Right lobe of liver (tissue), 6 donors: ENCODE data around the gene NR2F1-AS1. TPM values are rescaled to one million over a fixed set of nuclear protein-coding genes. Genes with fewer than 3 reads are reported as not detected.

Source experiments
- ATAC-seq, 4 donors: fragments of 200-7000 bp; cut with Tn5 transposase; one replicate each; pipeline ENCODE4 v1.9.1; 2020; ENCODE audit warnings: mild to moderate bottlenecking in 4 of 4, moderate library complexity in 4 of 4
- DNase-seq, 3 donors: peaks; one replicate each; pipeline ENCODE4 v3.0.0-alpha.2; 2020
- H3K27ac ChIP-seq, 3 donors: fragments of 200-600 bp; one replicate each; pipeline ENCODE4 v1.8.0; 2022
- H3K27me3 ChIP-seq, 2 donors: fragments of 200-600 bp; one replicate each; pipeline ENCODE4 v1.8.0; 2022
- H3K36me3 ChIP-seq, 4 donors: fragments of 200-600 bp; sonication (generic) in 1 of 4; one replicate each; pipeline versions ENCODE4 v1.5.1 to v1.8.0; 2017 to 2022; ENCODE audit warnings: control low read depth in 1 of 4
- H3K4me1 ChIP-seq, 4 donors: fragments of 200-600 bp; sonication (generic) in 1 of 4; one replicate each; pipeline versions ENCODE4 v1.5.1 to v1.8.0; 2017 to 2022; ENCODE audit warnings: control low read depth in 1 of 4
- H3K4me3 ChIP-seq, 3 donors: fragments of 200-600 bp; one replicate each; pipeline ENCODE4 v1.8.0; 2022
- H3K9me3 ChIP-seq, 4 donors: fragments of 200-600 bp; sonication (generic) in 1 of 4; one replicate each; pipeline versions ENCODE4 v1.5.1 to v1.8.0; 2017 to 2022; ENCODE audit warnings: control low read depth in 1 of 4
- POLR2A ChIP-seq: fragments of 450-650 bp; IDR thresholded peaks from one replicate; pipeline ENCODE4 v1.6.1; 2017; ENCODE audit warnings: antibody characterized with exemption, mild to moderate bottlenecking
- WGBS: methylation state at CpG from one replicate; pipeline ENCODE4 v1.1.6; 2018; ENCODE audit warnings: low coverage, low lambda C conversion rate; ENCODE audit not compliant: insufficient coverage; ENCODE audit errors: missing lambda C conversion rate; 5-methylcytosine and 5-hydroxymethylcytosine counted together
- intact Hi-C, 2 donors: fragments of 100-400 bp; cut with DNase I; formaldehyde crosslinking; loops; one replicate each; pipeline versions ENCODE4 v1.11.2 to v1.14.1; 2022
- total RNA-seq, 6 experiments: library from RNA; depleted of rRNA in 2 of 6; stranded (reverse); fragments of >200 nt in 2 of 6; fragmentation: NEBNext Ultra II Directional in 3 of 6; extraction: Animal tissue kit (Norgen Biotek cat#: 25700) in 3 of 6; gene quantifications; one replicate each; pipeline versions ENCODE4 v1.1.0 to v1.2.4, GENCODE V29; 2016 to 2023
- TF ChIP-seq, protein P1 (sequence below), 4 donors: fragments of 200-600 bp in 3 of 4; fragments of 450-650 bp in 1 of 4; IDR thresholded peaks; one replicate each; pipeline versions ENCODE4 v1.5.1 to v1.8.0; 2016 to 2022; ENCODE audit warnings: antibody characterized with exemption in 4 of 4, mild to moderate bottlenecking in 2 of 4
- donor health status: DM: no; HTN: yes; CAD: no.
- donor health status: DM: no; HTN: no; CAD: no.
- donor health status: DM: no; HTN: no; CAD: no.
- donor health status: DM: no; HTN: yes; CAD: no.
- donor health status: DM: no; HTN: yes; CAD: no.

The NR2F1-AS1 gene
- total RNA-seq, 6 experiments from 2014 or later: 1.2 to 3.8 (median 2.3) TPM

DNA sequence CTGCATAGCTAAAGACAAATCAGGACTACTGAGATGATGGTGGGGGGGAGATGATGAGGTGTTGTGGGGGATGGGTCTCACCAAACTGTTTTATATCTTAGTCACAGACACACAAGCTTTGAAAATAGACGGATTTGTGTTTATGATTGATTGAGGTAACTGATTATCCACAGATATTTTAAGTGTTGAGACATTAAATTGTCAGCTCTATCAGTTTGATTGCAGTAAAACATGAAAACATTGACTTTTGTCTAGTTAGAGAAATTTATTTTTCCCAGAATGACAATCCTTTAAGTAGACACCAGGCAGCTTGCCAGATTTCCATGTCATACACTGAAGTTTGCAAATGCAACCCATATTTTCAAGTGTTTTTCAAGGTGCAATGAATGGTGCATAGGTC, 149.8 kb downstream of the NR2F1-AS1 start:
- no peaks in the 10 kb centered on the region for H3K9me3 ChIP-seq
- DNase-seq (no peak), ATAC-seq (no peak)
- H3K36me3 ChIP-seq: no peaks in the 10 kb centered on the region
- TF ChIP-seq, protein P1, sequence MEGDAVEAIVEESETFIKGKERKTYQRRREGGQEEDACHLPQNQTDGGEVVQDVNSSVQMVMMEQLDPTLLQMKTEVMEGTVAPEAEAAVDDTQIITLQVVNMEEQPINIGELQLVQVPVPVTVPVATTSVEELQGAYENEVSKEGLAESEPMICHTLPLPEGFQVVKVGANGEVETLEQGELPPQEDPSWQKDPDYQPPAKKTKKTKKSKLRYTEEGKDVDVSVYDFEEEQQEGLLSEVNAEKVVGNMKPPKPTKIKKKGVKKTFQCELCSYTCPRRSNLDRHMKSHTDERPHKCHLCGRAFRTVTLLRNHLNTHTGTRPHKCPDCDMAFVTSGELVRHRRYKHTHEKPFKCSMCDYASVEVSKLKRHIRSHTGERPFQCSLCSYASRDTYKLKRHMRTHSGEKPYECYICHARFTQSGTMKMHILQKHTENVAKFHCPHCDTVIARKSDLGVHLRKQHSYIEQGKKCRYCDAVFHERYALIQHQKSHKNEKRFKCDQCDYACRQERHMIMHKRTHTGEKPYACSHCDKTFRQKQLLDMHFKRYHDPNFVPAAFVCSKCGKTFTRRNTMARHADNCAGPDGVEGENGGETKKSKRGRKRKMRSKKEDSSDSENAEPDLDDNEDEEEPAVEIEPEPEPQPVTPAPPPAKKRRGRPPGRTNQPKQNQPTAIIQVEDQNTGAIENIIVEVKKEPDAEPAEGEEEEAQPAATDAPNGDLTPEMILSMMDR (IDR thresholded peaks at IDR 0.05): no peak
- TF ChIP-seq POLR2A: no peak
- H3K4me3 ChIP-seq: no peak overlapping the region
- WGBS: 23% methylated on average over 1 of the region's 1 CpG
- no peaks in the 10 kb centered on the region for H3K4me1 ChIP-seq
- no peak overlapping the region for H3K27ac ChIP-seq
- intact Hi-C loops: no loop called here
- no peaks in the 10 kb centered on the region for H3K27me3 ChIP-seq

DNA sequence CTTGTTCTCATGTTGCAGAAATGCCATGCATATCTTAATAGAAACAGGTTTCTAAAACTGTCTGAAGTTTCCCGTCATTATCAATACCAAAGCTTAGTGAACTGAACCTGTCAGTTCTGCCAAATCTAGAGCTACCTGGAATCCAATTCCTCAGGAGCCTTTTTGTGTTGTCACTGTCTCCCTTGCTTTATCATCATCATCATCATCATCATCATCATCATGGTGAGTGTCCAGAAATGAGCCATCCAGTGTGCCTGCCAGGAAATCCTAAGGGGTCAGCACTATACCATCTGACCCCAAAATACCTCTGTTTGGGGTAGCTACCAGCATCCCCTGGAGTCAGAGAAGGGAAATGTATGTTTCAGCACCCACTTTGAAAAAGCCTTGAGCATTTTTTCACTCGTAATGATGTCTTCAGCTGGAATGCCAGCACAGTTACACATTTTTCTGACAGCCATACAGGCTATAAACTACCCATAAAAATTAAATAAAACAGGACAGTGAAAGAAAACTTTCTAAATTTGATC, 150.3 kb downstream of the NR2F1-AS1 start:
- Histone ChIP-seq H3K4me3 (no peak overlapping the region), H3K27ac (no peak overlapping the region), H3K4me1 (no peaks in the 10 kb centered on the region), H3K9me3 (no peaks in the 10 kb centered on the region), H3K27me3 (no peaks in the 10 kb centered on the region), H3K36me3 (no peaks in the 10 kb centered on the region)
- DNase-seq: no peak
- TF ChIP-seq, protein P1 (IDR thresholded peaks at IDR 0.05): no peak
- TF ChIP-seq POLR2A: no peak
- 43% methylated on average over 2 of the region's 2 CpGs for WGBS
- intact Hi-C loops: no loop called here
- no peak for ATAC-seq

DNA sequence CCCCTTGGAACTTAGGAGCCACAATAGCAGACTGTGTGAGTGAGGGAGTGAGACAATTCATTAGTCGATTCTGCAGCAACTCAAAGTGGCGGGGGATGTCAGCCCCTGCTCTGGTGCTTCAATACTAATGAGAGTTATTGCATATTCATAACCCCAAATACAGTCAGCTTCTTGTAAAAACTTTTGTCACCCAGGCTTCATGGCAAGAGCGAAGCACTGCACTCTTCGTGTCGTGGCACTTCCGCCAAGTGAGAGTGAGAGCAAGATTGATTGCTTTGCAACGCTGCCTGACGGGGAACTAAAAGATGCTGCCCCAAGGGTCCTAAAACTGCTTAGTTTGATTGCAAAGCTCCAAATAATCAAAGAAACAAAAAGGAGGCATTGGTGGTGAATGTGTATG, 150.9 kb downstream of the NR2F1-AS1 start:
- Histone ChIP-seq H3K4me3 (no peak overlapping the region), H3K27ac (no peak overlapping the region), H3K4me1 (no peaks in the 10 kb centered on the region), H3K9me3 (no peaks in the 10 kb centered on the region), H3K27me3 (no peaks in the 10 kb centered on the region), H3K36me3 (no peaks in the 10 kb centered on the region)
- DNase-seq: no peak
- 53% methylated on average over 8 of the region's 8 CpGs for WGBS
- no peak for TF ChIP-seq POLR2A
- ATAC-seq: no peak
- intact Hi-C loops: no loop called here

DNA sequence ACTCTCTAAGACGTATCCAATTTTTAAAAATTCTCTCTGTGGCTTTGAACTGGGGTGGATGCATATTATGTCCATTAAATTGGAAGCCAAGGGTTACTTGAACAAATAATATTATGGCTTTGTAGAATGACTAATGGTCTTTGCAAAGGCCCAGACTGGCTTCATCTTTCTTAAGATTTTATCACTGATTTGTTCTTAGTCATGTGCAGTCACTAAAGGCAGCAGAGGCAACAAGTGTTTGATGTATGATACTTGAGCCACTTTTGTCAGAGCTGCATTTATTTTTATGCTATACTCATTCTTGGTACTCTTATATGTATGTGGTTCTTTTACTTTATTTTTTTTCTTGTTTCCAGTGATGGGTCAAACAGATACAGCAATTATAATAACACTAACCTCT, 152.2 kb downstream of the NR2F1-AS1 start:
- H3K9me3 ChIP-seq: no peaks in the 10 kb centered on the region
- no peak for DNase-seq
- TF ChIP-seq, protein P1 (IDR thresholded peaks at IDR 0.05): no peak
- TF ChIP-seq POLR2A: no peak
- no peaks in the 10 kb centered on the region for H3K27me3 ChIP-seq
- intact Hi-C loops: no loop called here
- 45% methylated on average over 1 of the region's 1 CpG for WGBS
- ATAC-seq: no peak
- no peaks in the 10 kb centered on the region for H3K36me3 ChIP-seq
- H3K4me3 ChIP-seq: no peak overlapping the region
- H3K4me1 ChIP-seq: no peaks in the 10 kb centered on the region
- H3K27ac ChIP-seq: no peak overlapping the region

DNA sequence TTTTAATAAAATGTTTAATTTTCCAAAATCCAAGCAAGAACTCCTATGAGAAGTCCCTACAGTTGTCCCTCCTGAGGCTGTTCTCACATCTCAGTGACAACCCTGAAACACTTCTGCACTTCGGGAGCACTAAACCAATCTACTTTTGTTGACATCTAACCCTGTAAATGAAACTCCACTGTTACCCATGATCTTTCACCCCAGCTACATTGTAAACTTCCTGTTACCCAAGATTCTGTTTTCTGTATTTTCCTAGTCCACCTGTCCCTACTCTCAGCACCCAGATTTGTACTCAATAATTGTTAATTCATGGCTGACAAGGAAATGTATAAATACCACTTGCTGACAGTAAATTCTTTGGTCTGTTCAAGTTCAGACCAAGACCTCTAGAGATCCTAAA, 153.7 kb downstream of the NR2F1-AS1 start:
- Histone ChIP-seq H3K27ac (no peak overlapping the region), H3K27me3 (no peaks in the 10 kb centered on the region), H3K36me3 (no peaks in the 10 kb centered on the region), H3K9me3 (no peaks in the 10 kb centered on the region), H3K4me1 (no peaks in the 10 kb centered on the region), H3K4me3 (no peak overlapping the region)
- DNase-seq (no peak), ATAC-seq (no peak)
- WGBS: 46% methylated on average over 1 of the region's 1 CpG
- TF ChIP-seq POLR2A: no peak
- TF ChIP-seq, protein P1 (IDR thresholded peaks at IDR 0.05): no peak
- intact Hi-C loops: no loop called here
